ENCODE results near the gene SCD.
"Not testable (repeated sequence)": the region's sequence is repeated elsewhere in the genome, so short reads cannot be mapped to it uniquely, and the experiment has no call there.

Gene SCD

GRCh38 chr10:100346765-100347567 lies at the start of gene SCD:
Gene SCD, plus strand, starts transcription at chr10:100347233. Its CDS starts 272 bp downstream, at chr10:100347505.
- no peaks in the 10 kb centered on the region for H3K9me3 Mint-ChIP-seq
- no peaks in the 10 kb centered on the region for H3K27me3 Mint-ChIP-seq
- DNase-seq (ENCODE audit: low spot score in 2 of 2): peak; percentile 66 to 68
- H3K4me3 Mint-ChIP-seq: peak within 1 kb of the TSS; percentile 78
- peak within 1 kb of the TSS; percentile 39 for H3K27ac Mint-ChIP-seq
- ATAC-seq (ENCODE audit: low read depth): peak; percentile 91
- peaks cover 16% of the 10 kb centered on the region for H3K4me1 Mint-ChIP-seq
- H3K36me3 Mint-ChIP-seq: peaks cover 2% of the 10 kb centered on the region

GRCh38 chr10:100297242-100297641 lies 49.8 kb upstream of the SCD start:
- Mint-ChIP-seq H3K27ac (no peak overlapping the region), H3K27me3 (peaks cover 19% of the 10 kb centered on the region)

GRCh38 chr10:100301123-100301522 lies 45.9 kb upstream of the SCD start:
- not testable (repeated sequence) for H3K27ac Mint-ChIP-seq; DNase-seq (ENCODE audit: low spot score in 2 of 2); H3K4me1 Mint-ChIP-seq; H3K9me3 Mint-ChIP-seq; ATAC-seq (ENCODE audit: low read depth); H3K4me3 Mint-ChIP-seq; H3K36me3 Mint-ChIP-seq
- H3K27me3 Mint-ChIP-seq: peaks cover 12% of the 10 kb centered on the region

More at GRCh38 chr10:100297242-100297641, 49.8 kb upstream of the SCD start:
- no peak for ATAC-seq (ENCODE audit: low read depth)
- H3K36me3 Mint-ChIP-seq: no peaks in the 10 kb centered on the region
- H3K9me3 Mint-ChIP-seq: peaks cover 3% of the 10 kb centered on the region
- no peak overlapping the region for H3K4me3 Mint-ChIP-seq
- peaks cover 4% of the 10 kb centered on the region for H3K4me1 Mint-ChIP-seq
- no peak for DNase-seq (ENCODE audit: low spot score in 2 of 2)

GRCh38 chr10:100303724-100304319 lies 43.2 kb upstream of the SCD start:
- Mint-ChIP-seq H3K27me3 (peaks cover 15% of the 10 kb centered on the region), H3K27ac (no peak overlapping the region), H3K4me3 (no peak overlapping the region), H3K36me3 (no peaks in the 10 kb centered on the region), H3K9me3 (peaks cover 3% of the 10 kb centered on the region), H3K4me1 (no peaks in the 10 kb centered on the region)
- no peak for DNase-seq (ENCODE audit: low spot score in 2 of 2)
- peak; percentile 32 for ATAC-seq (ENCODE audit: low read depth)

- H3K9me3 Mint-ChIP-seq: peaks cover 3% of the 10 kb centered on the region
- H3K27ac Mint-ChIP-seq: no peak overlapping the region
- DNase-seq (ENCODE audit: low spot score in 2 of 2) (no peak), ATAC-seq (ENCODE audit: low read depth) (no peak)
- H3K4me3 Mint-ChIP-seq: no peak overlapping the region
- H3K4me1 Mint-ChIP-seq: no peaks in the 10 kb centered on the region
- no peaks in the 10 kb centered on the region for H3K36me3 Mint-ChIP-seq
- peaks cover 16% of the 10 kb centered on the region for H3K27me3 Mint-ChIP-seq
Measured at GRCh38 chr10:100304414-100304813, 42.6 kb upstream of the SCD start.

- H3K4me3 Mint-ChIP-seq: no peak overlapping the region
- H3K27ac Mint-ChIP-seq: no peak overlapping the region
- no peak for ATAC-seq (ENCODE audit: low read depth)
- no peak for DNase-seq (ENCODE audit: low spot score in 2 of 2)
- H3K9me3 Mint-ChIP-seq: no peaks in the 10 kb centered on the region
- no peaks in the 10 kb centered on the region for H3K36me3 Mint-ChIP-seq
- peaks cover 15% of the 10 kb centered on the region for H3K27me3 Mint-ChIP-seq
- H3K4me1 Mint-ChIP-seq: no peaks in the 10 kb centered on the region
Measured at GRCh38 chr10:100306861-100307260, 40.2 kb upstream of the SCD start.

- DNase-seq (ENCODE audit: low spot score in 2 of 2) (no peak), ATAC-seq (ENCODE audit: low read depth) (no peak)
- H3K4me3 Mint-ChIP-seq: no peak overlapping the region
- no peak overlapping the region for H3K27ac Mint-ChIP-seq
- no peaks in the 10 kb centered on the region for H3K36me3 Mint-ChIP-seq
- H3K4me1 Mint-ChIP-seq: no peaks in the 10 kb centered on the region
- peaks cover 16% of the 10 kb centered on the region for H3K27me3 Mint-ChIP-seq
- H3K9me3 Mint-ChIP-seq: no peaks in the 10 kb centered on the region
Measured at GRCh38 chr10:100307684-100308083, 39.3 kb upstream of the SCD start.

GRCh38 chr10:100311298-100311697 lies 35.7 kb upstream of the SCD start:
- Mint-ChIP-seq H3K27ac (no peak overlapping the region), H3K4me3 (no peak overlapping the region), H3K27me3 (peaks cover 17% of the 10 kb centered on the region), H3K36me3 (no peaks in the 10 kb centered on the region), H3K9me3 (no peaks in the 10 kb centered on the region), H3K4me1 (no peaks in the 10 kb centered on the region)
- ATAC-seq (ENCODE audit: low read depth): no peak
- no peak for DNase-seq (ENCODE audit: low spot score in 2 of 2)

GRCh38 chr10:100315615-100316014 lies 31.4 kb upstream of the SCD start:
- no peaks in the 10 kb centered on the region for H3K4me1 Mint-ChIP-seq
- ATAC-seq (ENCODE audit: low read depth) (no peak), DNase-seq (ENCODE audit: low spot score in 2 of 2) (no peak)
- no peaks in the 10 kb centered on the region for H3K36me3 Mint-ChIP-seq
- H3K27me3 Mint-ChIP-seq: peaks cover 21% of the 10 kb centered on the region
- no peaks in the 10 kb centered on the region for H3K9me3 Mint-ChIP-seq
- no peak overlapping the region for H3K27ac Mint-ChIP-seq
- no peak overlapping the region for H3K4me3 Mint-ChIP-seq

- DNase-seq (ENCODE audit: low spot score in 2 of 2) (no peak), ATAC-seq (ENCODE audit: low read depth) (no peak)
- Mint-ChIP-seq H3K4me1 (peaks cover 3% of the 10 kb centered on the region), H3K27me3 (peaks cover 12% of the 10 kb centered on the region), H3K27ac (no peak overlapping the region), H3K4me3 (no peak overlapping the region), H3K36me3 (peaks cover 1% of the 10 kb centered on the region), H3K9me3 (no peaks in the 10 kb centered on the region)
Measured at GRCh38 chr10:100318207-100318606, 28.8 kb upstream of the SCD start.

- Mint-ChIP-seq H3K27me3 (peaks cover 10% of the 10 kb centered on the region), H3K4me1 (peaks cover 3% of the 10 kb centered on the region), H3K36me3 (peaks cover 1% of the 10 kb centered on the region), H3K27ac (no peak overlapping the region), H3K9me3 (no peaks in the 10 kb centered on the region), H3K4me3 (no peak overlapping the region)
- ATAC-seq (ENCODE audit: low read depth) (no peak), DNase-seq (ENCODE audit: low spot score in 2 of 2) (no peak)
Measured at GRCh38 chr10:100319707-100320402, 27.2 kb upstream of the SCD start.

- H3K27ac Mint-ChIP-seq: peak overlapping the region; percentile 86
- ATAC-seq (ENCODE audit: low read depth): no peak
- H3K27me3 Mint-ChIP-seq: peaks cover 2% of the 10 kb centered on the region
Measured at GRCh38 chr10:100325158-100325557, 21.9 kb upstream of the SCD start.

GRCh38 chr10:100327007-100327717 lies 19.9 kb upstream of the SCD start:
- Mint-ChIP-seq H3K27me3 (peaks cover 10% of the 10 kb centered on the region), H3K4me1 (peaks cover 12% of the 10 kb centered on the region), H3K27ac (peak overlapping the region; percentile 86), H3K4me3 (peak overlapping the region; percentile 51), H3K36me3 (no peaks in the 10 kb centered on the region), H3K9me3 (no peaks in the 10 kb centered on the region)
- DNase-seq (ENCODE audit: low spot score in 2 of 2) (peak; percentile 58 to 80), ATAC-seq (ENCODE audit: low read depth) (peak; percentile 99)

More at GRCh38 chr10:100325158-100325557, 21.9 kb upstream of the SCD start:
- no peak for DNase-seq (ENCODE audit: low spot score in 2 of 2)
- no peaks in the 10 kb centered on the region for H3K9me3 Mint-ChIP-seq
- H3K4me1 Mint-ChIP-seq: peaks cover 15% of the 10 kb centered on the region
- H3K36me3 Mint-ChIP-seq: peaks cover 1% of the 10 kb centered on the region
- no peak overlapping the region for H3K4me3 Mint-ChIP-seq

GRCh38 chr10:100327718-100328009 lies 19.4 kb upstream of the SCD start:
- Mint-ChIP-seq H3K27me3 (peaks cover 10% of the 10 kb centered on the region), H3K27ac (peak overlapping the region; percentile 86)
- no peak for ATAC-seq (ENCODE audit: low read depth)

More at GRCh38 chr10:100327718-100328009, 19.4 kb upstream of the SCD start:
- Mint-ChIP-seq H3K4me1 (peaks cover 12% of the 10 kb centered on the region), H3K36me3 (no peaks in the 10 kb centered on the region), H3K4me3 (no peak overlapping the region), H3K9me3 (no peaks in the 10 kb centered on the region)
- DNase-seq (ENCODE audit: low spot score in 2 of 2): no peak
